Fibroblast of gingiva (primary cell): ENCODE measurements around the gene NTRK3.

ENCODE experiments used
- DNase-seq: peaks from one replicate; pipeline ENCODE4 v3.0.0-alpha.2; 2011; ENCODE audit warnings: low read depth

The NTRK3 gene

DNA sequence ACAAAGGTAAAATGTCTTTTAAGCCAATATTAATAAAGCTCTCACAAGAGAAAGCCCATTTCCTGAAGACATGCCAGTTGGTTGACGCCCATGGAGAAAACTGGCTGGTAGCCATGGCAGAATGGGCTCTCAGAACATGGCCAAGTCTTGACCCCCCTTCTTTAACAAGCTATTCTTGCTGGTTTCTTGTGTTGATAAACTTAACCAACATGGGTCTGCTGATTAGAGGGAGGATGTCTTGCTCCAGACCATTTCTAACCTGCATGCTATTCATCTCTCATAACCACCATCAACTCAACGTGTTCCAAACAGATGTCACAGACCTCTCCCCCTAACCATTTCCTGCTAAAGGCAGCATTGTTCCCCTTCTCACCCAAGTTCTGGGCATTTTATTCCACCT lies 25.7 kb downstream of the NTRK3 start:
- DNase-seq, result no peak

DNA sequence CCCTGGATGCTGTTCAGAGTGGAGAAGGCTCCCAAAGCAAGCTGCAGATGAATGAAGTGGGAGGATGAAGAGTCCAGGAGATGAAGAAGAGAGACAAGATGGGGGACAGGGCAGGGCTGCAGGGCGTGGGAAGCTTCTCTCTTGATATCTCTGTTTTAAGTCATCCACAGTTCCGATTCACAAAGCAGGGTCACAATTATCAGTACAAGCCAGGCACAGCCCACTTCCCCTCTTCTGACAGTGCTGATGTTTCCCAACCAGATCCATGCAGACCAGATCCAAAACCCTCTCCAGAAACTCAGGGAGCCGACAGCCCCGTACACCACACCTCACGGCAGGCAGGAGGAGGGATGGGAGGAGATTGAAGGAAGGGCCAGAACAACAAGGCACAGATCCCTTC lies 31.1 kb downstream of the NTRK3 start:
- DNase-seq, result no peak

DNA sequence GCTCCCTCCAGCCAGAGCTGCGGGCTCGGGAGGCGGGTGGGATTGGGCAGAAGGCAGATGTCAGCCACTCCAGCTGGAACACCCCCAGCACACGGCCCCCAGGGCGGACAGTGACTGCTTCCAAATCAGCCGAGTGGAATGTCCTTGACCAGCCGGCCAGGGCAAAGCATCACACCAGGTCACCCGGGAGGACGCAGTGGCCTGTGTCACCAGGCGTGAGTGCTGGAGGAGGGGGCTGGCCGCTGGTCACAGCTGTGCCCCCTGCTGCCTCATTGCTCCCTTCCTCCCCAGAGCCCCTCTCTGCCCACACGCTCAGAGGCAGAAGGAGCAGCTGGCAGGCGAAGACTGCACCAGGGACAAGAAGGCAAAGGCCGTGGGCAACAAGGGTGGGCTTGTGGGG lies 33.5 kb downstream of the NTRK3 start:
- DNase-seq, result no peak

DNA sequence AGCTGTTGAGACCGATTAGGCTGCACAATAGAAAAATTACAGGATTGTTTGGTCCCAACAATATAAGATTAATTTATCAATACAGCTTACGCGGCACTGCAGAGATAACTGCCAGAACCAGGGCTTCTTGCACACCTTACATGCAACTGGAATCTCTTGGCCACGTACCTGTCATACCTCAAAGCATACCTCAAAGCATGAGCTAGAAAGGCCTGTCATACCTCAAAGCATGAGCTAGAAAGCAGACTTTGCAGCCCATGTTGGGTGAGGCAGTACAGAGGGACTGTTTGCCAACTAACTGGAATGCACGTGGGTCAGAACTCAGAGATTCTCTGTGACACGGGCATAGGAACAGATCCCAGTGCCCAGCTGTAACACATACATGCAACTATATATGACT lies 34.7 kb downstream of the NTRK3 start:
- no peak for DNase-seq

DNA sequence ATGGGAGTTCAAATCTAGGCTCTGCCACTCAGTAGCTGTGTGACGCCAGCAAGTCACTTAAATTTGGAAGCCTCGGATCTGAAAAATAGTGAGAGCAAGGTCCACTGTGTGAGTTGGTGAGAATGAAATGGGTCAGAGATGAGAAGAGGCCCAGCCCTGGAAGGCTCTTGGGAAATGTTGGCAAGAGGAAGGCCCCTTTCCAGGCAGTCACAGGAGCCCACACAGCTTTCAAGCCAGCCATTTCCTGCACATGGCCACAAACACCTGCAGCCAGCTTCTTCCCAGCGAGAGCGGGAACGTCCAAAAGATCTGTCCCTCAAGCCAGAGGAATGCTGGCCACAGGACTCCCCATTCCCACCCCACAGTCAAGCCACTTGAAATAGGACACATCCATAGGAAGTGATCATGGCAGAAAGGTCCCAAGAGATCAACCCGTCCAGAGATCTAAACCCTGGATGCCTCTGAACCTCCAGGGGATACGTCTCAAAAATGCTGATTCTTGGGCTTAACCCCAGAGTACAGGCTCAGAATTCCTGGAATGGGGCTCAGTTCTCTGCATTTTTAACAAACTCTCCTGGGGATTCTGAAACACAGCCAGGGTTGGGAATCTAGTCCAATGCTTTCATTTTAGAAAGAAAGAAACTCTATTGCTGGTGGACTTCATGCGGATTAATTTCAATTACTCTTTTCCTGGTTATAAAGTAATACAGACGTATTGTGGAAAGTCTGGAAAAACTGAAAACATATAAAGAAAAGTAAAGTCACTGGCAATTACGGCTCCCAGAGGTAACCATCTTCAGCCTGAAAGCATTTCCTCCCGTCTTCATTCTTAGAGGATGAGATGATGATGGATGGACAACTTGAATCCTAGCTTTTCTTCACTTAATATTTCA lies 35.9 kb downstream of the NTRK3 start:
- no peak for DNase-seq

DNA sequence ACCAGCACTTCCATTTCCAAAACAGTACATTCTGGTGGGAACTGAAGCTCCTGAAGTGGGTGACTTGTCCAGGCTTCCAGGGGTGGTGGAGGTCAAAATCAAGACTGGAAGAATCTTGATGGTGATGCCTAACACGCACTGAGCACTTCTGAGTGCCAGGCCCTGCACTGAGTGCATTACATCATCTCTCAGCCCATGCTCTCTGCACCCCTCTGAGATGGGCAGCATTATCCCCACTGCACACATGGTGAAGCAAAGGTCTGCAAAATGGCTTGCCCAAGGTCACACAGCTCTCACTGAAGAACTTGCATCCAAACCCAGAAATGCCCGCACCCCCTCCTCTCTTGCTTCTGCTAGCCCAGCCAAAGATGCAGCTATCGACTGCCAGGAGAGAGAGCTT lies 36.9 kb downstream of the NTRK3 start:
- no peak for DNase-seq

DNA sequence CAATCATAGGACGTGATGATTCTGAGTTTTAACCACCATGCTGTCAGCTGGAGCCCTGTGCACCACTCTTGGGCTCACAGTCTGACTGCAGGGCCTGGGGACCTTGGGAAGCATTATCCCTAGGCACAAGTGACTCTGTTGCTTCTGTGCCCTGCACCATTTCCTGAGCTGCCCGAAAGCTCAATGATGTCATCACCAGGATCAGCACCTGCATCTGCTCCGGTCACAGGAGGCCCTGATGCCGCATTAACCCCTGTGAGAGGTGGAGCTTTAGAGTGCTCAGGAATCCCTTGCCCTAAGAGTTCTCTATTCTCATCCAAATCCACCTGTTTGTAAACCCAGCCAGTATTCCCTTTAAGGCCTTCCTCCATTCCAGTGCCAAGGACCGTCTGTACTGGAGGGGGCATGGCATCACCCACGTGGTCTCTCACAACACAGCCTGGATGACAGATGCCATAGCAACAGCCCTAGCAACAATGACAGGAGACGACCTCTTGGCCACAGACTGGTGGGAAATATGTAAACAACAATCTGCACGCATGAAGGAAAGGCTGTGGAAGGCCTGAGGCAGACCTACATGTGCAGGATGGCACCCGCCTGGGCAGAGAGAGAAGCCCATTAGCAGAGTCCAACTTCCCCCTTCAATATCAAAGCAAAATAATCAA lies 37.9 kb downstream of the NTRK3 start:
- no peak for DNase-seq

DNA sequence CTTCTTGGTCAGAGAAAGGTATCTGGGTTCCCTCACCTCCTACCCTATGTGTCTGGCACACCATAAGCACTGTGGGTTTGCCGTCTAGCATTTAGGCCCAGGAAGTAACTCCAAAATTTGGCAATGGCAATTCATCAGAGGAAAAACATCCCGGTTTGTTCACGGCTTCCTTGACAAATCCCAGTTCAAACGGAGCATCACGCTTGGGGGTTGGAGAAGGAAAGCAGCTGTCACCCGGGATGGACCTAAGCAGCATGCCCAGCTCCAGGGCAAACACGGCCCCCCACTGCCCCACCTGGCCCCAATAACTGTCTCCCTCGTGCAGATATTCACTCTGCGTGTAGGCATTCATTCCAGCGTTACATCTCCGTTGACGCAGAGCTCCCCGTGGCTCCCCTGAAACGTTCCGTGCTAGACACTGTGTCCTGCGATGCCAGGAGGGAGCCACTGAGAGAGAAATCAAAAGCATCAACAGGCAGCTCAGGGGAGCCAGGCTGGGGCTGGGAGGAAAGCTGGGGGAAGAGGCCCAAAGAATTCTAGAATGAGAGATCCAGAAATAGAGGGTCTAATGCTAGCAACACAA lies 41.4 kb downstream of the NTRK3 start:
- DNase-seq, result no peak

DNA sequence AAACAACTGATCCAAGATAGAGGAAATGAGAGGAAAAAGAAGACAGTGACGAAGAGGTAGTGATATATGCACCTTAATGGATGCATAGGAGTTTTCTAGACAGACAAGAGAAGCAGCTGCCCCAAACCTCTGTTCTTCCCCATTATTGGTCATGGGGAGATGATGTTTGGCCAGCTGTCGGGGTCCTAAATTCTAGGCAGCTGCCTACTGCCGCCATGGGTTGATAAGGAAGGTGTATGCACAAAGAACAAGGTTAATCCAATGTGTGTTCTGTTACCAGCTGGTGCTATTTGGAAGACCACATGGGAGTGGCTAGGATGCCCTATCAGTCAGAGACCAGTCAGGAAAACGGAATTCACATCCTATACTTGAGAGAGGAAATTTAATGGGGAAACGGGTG lies 47.4 kb downstream of the NTRK3 start:
- DNase-seq, result no peak

DNA sequence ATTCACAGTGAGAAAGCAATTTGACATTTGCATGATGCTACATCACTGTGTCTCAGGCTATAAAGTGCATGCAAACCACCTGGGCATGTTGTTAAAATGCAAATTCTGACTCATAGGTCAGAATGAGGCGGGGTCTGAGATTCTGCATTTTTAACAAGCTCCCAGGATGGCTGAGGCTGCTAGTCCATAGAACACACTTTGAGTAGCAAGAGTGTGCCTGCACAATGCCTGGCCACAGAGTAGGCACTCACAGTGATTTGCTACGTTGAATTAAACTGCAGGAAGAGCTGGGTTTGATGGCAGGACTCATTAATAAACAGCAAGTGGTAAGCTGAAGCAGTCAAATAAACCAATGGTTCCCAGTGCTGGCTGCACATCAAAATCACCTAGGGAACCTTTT lies 48.1 kb downstream of the NTRK3 start:
- DNase-seq, result no peak

DNA sequence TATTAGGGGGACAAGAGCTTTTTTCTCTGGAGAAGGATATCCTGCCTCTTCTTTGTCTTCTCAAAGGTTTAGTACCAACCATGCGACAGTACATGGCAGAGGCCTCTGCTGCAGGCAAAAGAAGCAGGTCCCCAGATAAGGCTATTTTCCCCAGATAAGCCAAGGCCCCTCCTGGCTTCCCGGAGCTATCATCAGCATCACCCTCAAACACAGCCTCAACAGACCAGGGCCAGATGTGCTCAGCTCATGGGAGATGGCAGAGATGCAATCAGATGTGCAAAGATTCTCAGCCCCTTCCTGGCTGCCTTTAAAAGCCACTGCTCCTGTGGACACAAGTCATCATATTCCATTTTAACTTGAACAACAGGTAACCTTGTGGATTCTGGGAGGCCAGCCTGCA lies 49.0 kb downstream of the NTRK3 start:
- no peak for DNase-seq

DNA sequence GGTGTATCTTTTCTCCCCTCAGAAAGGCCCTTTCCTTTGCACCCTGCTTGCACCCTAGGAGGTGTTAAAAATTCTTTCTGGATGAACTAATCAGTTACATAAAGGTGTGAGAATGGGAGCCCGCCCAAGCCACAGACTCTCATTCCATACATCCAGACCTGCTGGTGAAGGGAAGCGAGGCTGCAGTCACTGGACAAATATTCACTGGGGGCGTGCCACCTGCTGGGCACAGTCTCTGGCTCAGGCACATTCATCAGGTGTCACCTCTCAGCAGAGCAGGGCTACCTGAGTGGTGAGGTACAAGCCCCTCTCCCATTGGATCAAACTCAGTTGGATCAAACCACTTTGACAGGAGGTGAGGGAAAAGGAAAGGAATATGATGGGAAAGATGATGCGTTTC lies 52.0 kb downstream of the NTRK3 start:
- no peak for DNase-seq

DNA sequence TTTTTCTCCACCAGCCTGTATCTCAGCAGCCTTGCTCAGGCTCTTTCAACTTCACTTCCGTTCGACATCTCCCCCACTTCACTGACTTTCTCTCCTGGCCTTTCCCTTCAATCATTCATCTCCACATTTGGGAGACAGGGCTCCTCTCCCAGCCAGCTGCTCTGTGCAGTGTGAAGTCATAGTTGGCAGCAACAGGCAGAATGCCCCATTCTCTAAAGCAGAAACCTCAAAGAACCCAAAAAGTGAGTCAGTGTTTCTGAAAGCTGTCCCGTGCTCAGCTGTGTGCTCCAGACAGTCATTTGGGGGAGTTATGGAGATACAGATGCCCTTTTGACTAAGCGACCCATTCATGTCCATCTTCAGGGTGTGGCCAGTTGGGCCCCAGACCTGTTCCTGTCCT lies 54.3 kb downstream of the NTRK3 start:
- DNase-seq, result no peak

DNA sequence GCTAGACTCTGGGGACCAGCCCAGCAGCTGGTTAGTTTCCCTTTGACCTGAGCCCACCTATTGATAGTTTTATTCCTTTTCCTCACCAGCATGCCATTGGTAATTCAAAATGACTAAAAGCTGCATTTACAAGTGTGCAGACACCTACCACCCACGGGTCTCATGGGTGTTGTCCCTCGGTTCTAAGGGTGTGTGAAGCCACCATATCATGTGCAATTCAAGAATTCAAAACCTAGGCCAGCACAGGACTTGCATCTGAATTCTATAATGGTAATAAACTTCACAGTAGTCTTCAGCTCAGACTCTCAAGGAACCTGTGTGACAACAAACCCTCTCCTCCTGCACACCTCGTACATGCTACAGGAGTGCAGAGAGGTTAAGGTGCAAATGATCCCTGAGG lies 55.3 kb downstream of the NTRK3 start:
- no peak for DNase-seq

DNA sequence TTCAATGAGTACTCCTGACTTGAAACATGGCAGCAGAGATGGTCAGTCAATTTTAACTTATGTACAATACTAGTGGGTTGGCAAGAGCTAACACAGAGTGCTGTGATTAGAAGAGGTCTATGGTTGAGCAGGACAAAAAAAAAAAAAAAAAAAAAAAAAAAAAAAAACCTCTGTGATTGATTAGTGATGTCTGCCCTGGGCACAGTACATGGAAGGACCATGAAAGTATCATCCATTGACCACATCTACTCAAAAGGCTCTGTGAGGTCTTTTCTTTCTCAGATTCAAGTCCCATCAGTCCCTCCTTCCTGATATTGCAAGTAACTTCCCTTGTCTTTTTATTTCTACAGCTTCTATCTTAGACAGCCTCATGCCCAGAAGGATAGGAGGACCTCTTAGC lies 59.6 kb downstream of the NTRK3 start:
- DNase-seq, result no peak

DNA sequence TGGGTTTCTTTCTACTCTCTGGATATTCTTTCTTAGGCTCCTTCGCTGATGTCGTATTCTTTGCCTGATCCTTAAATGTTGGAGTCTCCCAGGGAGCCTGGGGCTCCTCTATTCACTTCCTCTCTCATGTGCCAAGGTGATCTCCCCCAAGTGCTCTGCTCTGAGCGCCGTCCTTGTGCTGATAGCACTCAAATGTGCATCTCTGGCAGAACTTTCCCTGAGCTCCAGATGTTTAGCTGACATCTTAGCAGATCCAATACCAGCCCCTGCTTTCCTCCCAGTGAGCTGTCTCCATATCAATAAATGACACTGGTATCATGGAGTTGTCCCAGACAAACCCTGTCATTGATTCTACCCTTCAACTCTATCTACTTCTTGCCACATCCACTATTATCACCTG lies 62.4 kb downstream of the NTRK3 start:
- DNase-seq, result no peak

DNA sequence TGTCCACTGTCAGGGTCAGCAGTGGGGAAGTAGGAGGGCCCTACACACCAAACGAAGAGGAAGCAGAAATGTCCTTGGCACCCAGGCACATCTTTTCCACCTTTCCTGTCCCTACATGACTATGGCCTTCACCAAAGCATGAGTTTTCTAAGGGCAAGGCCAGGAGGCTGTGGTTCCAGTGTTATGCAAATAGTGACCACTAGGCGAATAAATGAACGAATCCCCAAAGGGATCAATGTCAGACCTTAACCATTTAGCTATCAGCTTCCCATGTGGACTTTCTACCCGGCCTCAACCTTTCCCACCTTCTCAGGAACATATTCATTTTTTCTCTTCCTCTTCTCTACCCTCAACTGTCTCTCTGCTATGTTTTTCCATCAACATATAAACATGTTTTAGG lies 63.1 kb downstream of the NTRK3 start:
- DNase-seq, result no peak

DNA sequence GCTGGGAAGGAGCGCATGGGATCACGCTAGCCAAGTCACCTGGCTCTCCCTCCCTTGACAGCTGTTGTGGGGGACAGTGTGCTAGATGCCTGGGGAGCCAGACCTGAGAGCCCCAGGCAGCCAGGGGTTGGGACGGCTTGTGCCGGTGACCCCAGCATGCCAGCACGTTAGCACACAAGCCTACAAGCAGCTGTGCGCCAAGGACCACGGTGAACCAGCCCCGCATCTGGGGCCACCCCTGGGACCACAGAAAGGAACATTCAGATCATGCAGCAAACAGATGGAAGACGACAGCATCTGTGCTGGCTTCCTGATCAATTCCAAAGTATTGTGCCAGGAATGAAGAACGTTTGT lies 64.8 kb downstream of the NTRK3 start:
- DNase-seq, result no peak

DNA sequence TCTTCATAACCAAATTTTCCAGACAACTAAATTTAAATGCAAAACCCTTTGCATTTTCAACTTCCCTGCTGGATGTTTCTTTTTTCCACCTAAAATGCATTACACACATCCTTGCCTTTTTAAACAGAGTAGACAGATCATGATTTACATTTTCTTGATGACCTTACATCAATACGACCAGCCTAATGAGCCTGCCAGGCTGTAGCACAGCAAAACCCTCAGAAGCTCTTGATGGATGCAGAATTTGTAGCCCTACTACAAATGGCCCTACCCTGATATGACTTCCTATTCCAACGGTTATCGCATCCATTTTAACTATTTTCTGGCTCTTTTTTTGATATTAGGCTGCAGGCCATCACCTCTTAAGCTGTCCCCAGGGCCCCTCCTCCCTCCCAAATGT lies 66.3 kb downstream of the NTRK3 start:
- DNase-seq, result no peak

DNA sequence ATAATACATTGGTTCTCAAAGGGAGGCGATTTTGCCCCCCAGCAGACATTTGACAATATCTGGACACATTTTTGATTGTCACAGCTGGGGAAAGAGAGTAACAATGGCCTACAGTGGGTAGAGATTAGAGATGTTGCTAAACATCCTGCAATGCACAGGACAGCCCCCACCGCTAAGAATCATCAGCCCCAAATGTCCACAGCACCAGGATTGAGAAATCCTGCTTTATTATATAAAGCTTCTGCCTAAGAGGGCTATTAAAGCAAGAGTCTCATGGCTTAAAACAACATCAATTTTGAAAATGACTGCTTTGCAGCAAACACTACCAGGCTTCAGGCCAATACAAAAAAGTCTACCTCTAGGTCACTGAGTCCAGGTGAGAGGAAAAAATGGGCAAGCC lies 68.2 kb downstream of the NTRK3 start:
- no peak for DNase-seq

DNA sequence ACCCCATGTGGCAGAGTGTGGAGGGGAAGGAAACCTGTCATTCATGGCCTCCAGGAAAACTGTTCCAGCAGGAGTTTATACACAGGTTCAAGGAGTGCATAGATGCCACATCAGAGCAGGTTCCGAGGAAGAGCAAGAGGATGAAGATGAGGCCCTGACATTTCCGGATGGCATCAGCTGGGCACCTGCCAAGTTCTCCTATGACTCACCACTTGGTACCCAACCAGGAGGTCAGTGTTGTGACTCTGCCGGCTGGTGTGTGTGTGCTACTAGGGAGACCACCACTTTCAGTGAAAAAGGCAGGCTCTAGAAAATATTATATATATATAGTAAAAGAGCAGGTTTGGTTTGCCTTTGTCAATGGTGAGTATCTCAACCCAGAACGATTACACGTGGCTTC lies 69.3 kb downstream of the NTRK3 start:
- no peak for DNase-seq

DNA sequence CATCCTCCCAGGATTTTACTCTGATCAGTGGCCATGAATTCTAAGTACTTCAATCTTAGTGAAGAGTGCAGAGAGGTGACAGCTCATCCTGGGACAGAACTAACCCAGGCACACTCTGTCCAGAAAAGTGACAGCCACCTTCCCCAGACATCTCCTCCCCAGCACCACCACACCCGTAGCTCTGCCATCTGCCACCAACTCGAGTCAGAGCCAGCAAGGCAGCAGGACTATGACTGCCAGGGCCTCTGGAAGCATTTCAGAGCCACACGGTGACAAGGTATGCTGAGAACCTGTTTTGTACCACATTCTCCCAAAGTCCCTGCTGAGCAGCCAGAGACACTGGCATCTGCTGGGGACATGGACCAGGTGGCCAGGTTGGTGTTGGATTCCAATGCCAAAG lies 71.0 kb downstream of the NTRK3 start:
- no peak for DNase-seq

DNA sequence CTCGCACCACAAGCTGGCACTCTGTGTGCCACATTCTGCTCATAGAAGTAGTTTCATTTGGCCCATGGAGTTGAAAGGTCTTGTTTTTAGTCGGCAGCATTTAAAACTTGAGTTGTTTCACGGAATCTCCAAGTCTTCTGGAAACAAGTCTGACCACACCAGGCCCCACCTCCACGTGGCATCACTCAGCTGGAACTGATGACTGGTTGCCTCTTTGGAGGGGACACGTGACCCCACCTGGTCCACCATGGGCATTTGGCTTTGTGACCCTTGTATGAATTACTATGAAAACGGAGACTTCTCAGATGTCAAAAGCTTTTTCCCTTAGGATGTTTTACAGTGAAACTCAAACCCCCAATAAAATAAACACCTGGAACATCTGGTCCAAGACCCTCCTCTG lies 74.9 kb downstream of the NTRK3 start:
- no peak for DNase-seq

DNA sequence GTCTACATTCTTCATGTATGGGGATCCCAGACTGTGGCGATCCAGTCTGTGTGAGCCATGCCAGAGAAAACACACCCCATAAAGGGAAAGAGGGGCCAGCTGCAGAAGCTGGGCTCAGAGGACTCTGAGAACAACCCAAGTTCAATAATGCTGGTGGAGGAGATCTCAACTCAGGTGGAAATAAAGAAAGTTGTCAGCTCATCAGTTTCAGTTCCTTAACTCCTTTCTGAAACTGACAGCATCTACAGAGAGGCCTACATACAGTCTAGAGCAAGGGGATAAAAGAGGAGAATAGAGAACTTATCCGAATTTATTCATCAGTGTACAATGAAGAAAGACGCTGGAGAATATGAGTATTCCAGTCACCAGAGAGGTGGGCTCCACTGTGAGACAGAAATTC lies 77.0 kb downstream of the NTRK3 start:
- no peak for DNase-seq
